Activated naive CD8-positive, alpha-beta T cell treated with anti-CD3 and anti-CD28 coated beads, Interleukin-2, amount 10 ng/mL, durations not matched to agents 7 days and 5 days (primary cell): ENCODE measurements around the gene LRRC46. TPM values are rescaled to one million over a fixed set of nuclear protein-coding genes. Genes with fewer than 3 reads are reported as not detected.

Experiments used
- ATAC-seq: fragments of 150-1000 bp; cut with Tn5 transposase; one replicate; pipeline ENCODE4 v1.10.0; 2021; ENCODE audit warnings: low read depth, moderate library complexity
- POLR2A ChIA-PET: fragments of 350-600 bp; sonication (Branson Sonifier 250); formaldehyde crosslinking; loops from one replicate; lab custom pipeline; 2021; ENCODE audit warnings: antibody characterized with exemption; lab: Charles Lee
- DNase-seq: peaks from one replicate; pipeline ENCODE4 v3.0.0; 2021
- H3K27ac Mint-ChIP-seq: one replicate; pipeline ENCODE4 v1.8.0; 2022; ENCODE audit warnings: mild to moderate bottlenecking, mixed read lengths
- H3K27me3 Mint-ChIP-seq: one replicate; pipeline ENCODE4 v1.8.0; 2022; ENCODE audit warnings: mild to moderate bottlenecking, moderate library complexity, mixed read lengths
- H3K36me3 Mint-ChIP-seq: one replicate; pipeline ENCODE4 v1.8.0; 2021; ENCODE audit warnings: mild to moderate bottlenecking, mixed read lengths
- H3K4me1 Mint-ChIP-seq: one replicate; pipeline ENCODE4 v1.8.0; 2021; ENCODE audit warnings: mixed read lengths
- H3K4me3 Mint-ChIP-seq: one replicate; pipeline ENCODE4 v1.8.0; 2022; ENCODE audit warnings: mild to moderate bottlenecking, moderate library complexity, mixed read lengths
- H3K9me3 Mint-ChIP-seq: one replicate; pipeline ENCODE4 v1.8.0; 2021; ENCODE audit warnings: mixed read lengths
- total RNA-seq, 2 experiments: library from RNA; stranded (reverse); gene quantifications; one replicate each; pipeline ENCODE4 v1.2.3, GENCODE V29; 2021

The LRRC46 gene
- total RNA-seq, 2 experiments from 2014 or later = 0.42 to 0.43 TPM

- Mint-ChIP-seq H3K4me1 (peaks cover 1% of the 10 kb centered on the region), H3K27me3 (no peaks in the 10 kb centered on the region), H3K27ac (no peak overlapping the region), H3K36me3 (peaks cover 14% of the 10 kb centered on the region), H3K4me3 (no peak overlapping the region), H3K9me3 (no peaks in the 10 kb centered on the region)
- DNase-seq (no peak), ATAC-seq (no peak)
- POLR2A ChIA-PET = no interaction called here
Measured at GRCh38 chr17:47813077-47813476, 18.4 kb upstream of the LRRC46 start.

GRCh38 chr17:47813512-47814031 lies 17.9 kb upstream of the LRRC46 start:
- H3K9me3 Mint-ChIP-seq = no peaks in the 10 kb centered on the region
- ATAC-seq = no peak

GRCh38 chr17:47815106-47815918 lies 16.2 kb upstream of the LRRC46 start:
- Mint-ChIP-seq H3K4me1 (peaks cover 5% of the 10 kb centered on the region), H3K9me3 (no peaks in the 10 kb centered on the region), H3K36me3 (peaks cover 13% of the 10 kb centered on the region), H3K27me3 (no peaks in the 10 kb centered on the region), H3K27ac (no peak overlapping the region), H3K4me3 (no peak overlapping the region)
- no peak for ATAC-seq
- POLR2A ChIA-PET = no interaction called here
- DNase-seq = no peak

More at GRCh38 chr17:47813512-47814031, 17.9 kb upstream of the LRRC46 start:
- Mint-ChIP-seq H3K27me3 (no peaks in the 10 kb centered on the region), H3K36me3 (peaks cover 14% of the 10 kb centered on the region), H3K27ac (no peak overlapping the region), H3K4me1 (peaks cover 1% of the 10 kb centered on the region), H3K4me3 (no peak overlapping the region)
- POLR2A ChIA-PET = no interaction called here
- no peak for DNase-seq

GRCh38 chr17:47816111-47816735 lies 15.2 kb upstream of the LRRC46 start:
- DNase-seq = no peak
- Mint-ChIP-seq H3K27me3 (no peaks in the 10 kb centered on the region), H3K27ac (no peak overlapping the region), H3K36me3 (peaks cover 12% of the 10 kb centered on the region), H3K9me3 (no peaks in the 10 kb centered on the region), H3K4me3 (no peak overlapping the region), H3K4me1 (peaks cover 13% of the 10 kb centered on the region)
- no peak for ATAC-seq
- POLR2A ChIA-PET = no interaction called here

- H3K4me1 Mint-ChIP-seq = peaks cover 13% of the 10 kb centered on the region
- H3K9me3 Mint-ChIP-seq = no peaks in the 10 kb centered on the region
- no peak overlapping the region for H3K4me3 Mint-ChIP-seq
- H3K36me3 Mint-ChIP-seq = peaks cover 13% of the 10 kb centered on the region
- H3K27ac Mint-ChIP-seq = no peak overlapping the region
- ATAC-seq (no peak), DNase-seq (no peak)
- POLR2A ChIA-PET = no interaction called here
- no peaks in the 10 kb centered on the region for H3K27me3 Mint-ChIP-seq
Measured at GRCh38 chr17:47816947-47817346, 14.5 kb upstream of the LRRC46 start.

GRCh38 chr17:47818002-47818695 lies 13.3 kb upstream of the LRRC46 start:
- no peaks in the 10 kb centered on the region for H3K9me3 Mint-ChIP-seq
- no peak overlapping the region for H3K4me3 Mint-ChIP-seq
- ATAC-seq (no peak), DNase-seq (no peak)
- POLR2A ChIA-PET = no interaction called here
- no peaks in the 10 kb centered on the region for H3K27me3 Mint-ChIP-seq
- peaks cover 15% of the 10 kb centered on the region for H3K4me1 Mint-ChIP-seq
- no peak overlapping the region for H3K27ac Mint-ChIP-seq
- H3K36me3 Mint-ChIP-seq = peaks cover 12% of the 10 kb centered on the region

GRCh38 chr17:47819475-47819874 lies 12.0 kb upstream of the LRRC46 start:
- H3K27me3 Mint-ChIP-seq = no peaks in the 10 kb centered on the region
- H3K4me3 Mint-ChIP-seq = no peak overlapping the region
- no peaks in the 10 kb centered on the region for H3K9me3 Mint-ChIP-seq
- H3K36me3 Mint-ChIP-seq = peaks cover 14% of the 10 kb centered on the region
- DNase-seq = no peak
- POLR2A ChIA-PET = no interaction called here
- no peak for ATAC-seq
- no peak overlapping the region for H3K27ac Mint-ChIP-seq
- H3K4me1 Mint-ChIP-seq = peaks cover 15% of the 10 kb centered on the region

GRCh38 chr17:47820033-47820789 lies 11.3 kb upstream of the LRRC46 start:
- peaks cover 12% of the 10 kb centered on the region for H3K36me3 Mint-ChIP-seq
- POLR2A ChIA-PET = interaction anchor here (3.3 kb wide), 1 partner anchor 11 kb away, joined by 19 read pairs; the partner anchor contains the start of genes LRRC46 and MRPL10

GRCh38 chr17:47821031-47821423 lies 10.4 kb upstream of the LRRC46 start:
- POLR2A ChIA-PET = interaction anchor here (0.7 to 3.3 kb wide), 4 partner anchors 10 to 171 kb away, joined by 3 to 19 read pairs (median 5); partner anchors contain the start of genes LRRC46, MRPL10 and SP2
- peak overlapping the region; percentile 92 for H3K27ac Mint-ChIP-seq
- peaks cover 15% of the 10 kb centered on the region for H3K4me1 Mint-ChIP-seq
- no peaks in the 10 kb centered on the region for H3K27me3 Mint-ChIP-seq
- peaks cover 13% of the 10 kb centered on the region for H3K36me3 Mint-ChIP-seq
- ATAC-seq (no peak), DNase-seq (no peak)
- H3K9me3 Mint-ChIP-seq = no peaks in the 10 kb centered on the region
- peak overlapping the region; percentile 99 for H3K4me3 Mint-ChIP-seq

More at GRCh38 chr17:47820033-47820789, 11.3 kb upstream of the LRRC46 start:
- Mint-ChIP-seq H3K4me1 (peaks cover 15% of the 10 kb centered on the region), H3K27ac (peak overlapping the region; percentile 30), H3K9me3 (no peaks in the 10 kb centered on the region), H3K27me3 (no peaks in the 10 kb centered on the region), H3K4me3 (peak overlapping the region; percentile 99)
- ATAC-seq (no peak), DNase-seq (no peak)

- Mint-ChIP-seq H3K36me3 (peaks cover 19% of the 10 kb centered on the region), H3K27ac (peak within 1 kb of the TSS; percentile 92), H3K4me3 (peak within 1 kb of the TSS; percentile 99), H3K4me1 (peaks cover 15% of the 10 kb centered on the region), H3K27me3 (no peaks in the 10 kb centered on the region), H3K9me3 (no peaks in the 10 kb centered on the region)
- ATAC-seq = peak; percentile 99
- DNase-seq = peak; percentile 75
- POLR2A ChIA-PET = interaction anchor here (0.7 to 3.3 kb wide), 4 partner anchors 9 to 171 kb away, joined by 3 to 19 read pairs (median 5); partner anchors contain the start of genes LRRC46, MRPL10 and SP2
Measured at GRCh38 chr17:47821424-47822391, 9.8 kb upstream of the LRRC46 start, which contains the start of gene OSBPL7. Gene OSBPL7 (minus strand): TSS chr17:47821794. CDS start chr17:47820278, 1,516 bp downstream.

- H3K4me1 Mint-ChIP-seq = peaks cover 15% of the 10 kb centered on the region
- peak overlapping the region; percentile 92 for H3K27ac Mint-ChIP-seq
- DNase-seq = no peak
- H3K27me3 Mint-ChIP-seq = no peaks in the 10 kb centered on the region
- H3K4me3 Mint-ChIP-seq = peak overlapping the region; percentile 28
- H3K9me3 Mint-ChIP-seq = no peaks in the 10 kb centered on the region
- peaks cover 16% of the 10 kb centered on the region for H3K36me3 Mint-ChIP-seq
- POLR2A ChIA-PET = interaction anchor here (1.4 to 3.3 kb wide), 2 partner anchors 8 to 82 kb away, joined by 3 to 19 read pairs; partner anchors contain the start of genes LRRC46 and MRPL10
- ATAC-seq = no peak
Measured at GRCh38 chr17:47822785-47823184, 8.7 kb upstream of the LRRC46 start.
